ENCODE data around the gene KRT3. TPM values are rescaled to one million over a fixed set of nuclear protein-coding genes. Genes with fewer than 3 reads are reported as not detected.

Gene KRT3
- total RNA-seq (2022; extraction: Qiagen RNA extraction), result 0.03 to 0.06 TPM in 2 of 5 replicates, not detected in the others

DNA sequence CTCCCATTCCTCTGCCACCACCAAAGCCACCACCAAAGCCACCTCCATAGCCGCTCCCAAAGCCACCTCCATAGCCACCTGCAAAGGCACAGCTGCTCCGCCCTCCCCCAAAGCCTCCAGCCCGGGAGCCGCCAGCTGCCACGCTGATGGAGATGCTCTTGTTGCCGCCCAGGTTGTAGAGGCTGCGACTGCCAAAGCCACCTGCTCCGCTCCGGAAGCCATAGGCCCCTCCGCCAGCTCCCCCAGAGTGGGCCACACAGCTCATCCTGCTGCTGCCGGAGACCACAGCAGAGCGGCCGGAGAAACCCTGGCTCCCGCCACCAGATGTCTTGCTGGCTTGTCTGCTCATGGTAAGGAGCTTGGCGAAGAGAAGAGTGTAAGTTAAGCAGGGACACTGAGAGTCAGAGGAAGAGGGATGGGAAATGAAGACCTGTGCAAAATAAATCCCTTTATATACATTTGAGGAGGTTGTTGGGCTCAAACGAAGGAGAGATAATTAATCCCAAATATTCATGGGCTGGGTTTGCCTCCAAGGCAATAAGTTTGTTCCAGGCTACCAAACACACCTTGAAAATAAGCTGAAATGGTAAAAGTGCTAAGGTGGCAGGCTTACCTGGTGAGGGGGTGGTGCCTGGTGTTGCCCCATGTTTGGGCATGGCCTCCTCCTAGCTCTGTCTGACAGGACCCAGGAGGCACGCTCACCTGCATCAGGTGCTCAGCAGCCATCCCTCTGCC is at the start of gene KRT3:
Gene KRT3, minus strand, starts transcription at position 424 of the 735 bp plus-strand sequence. Its CDS starts 75 bp downstream, at position 349.

DNA sequence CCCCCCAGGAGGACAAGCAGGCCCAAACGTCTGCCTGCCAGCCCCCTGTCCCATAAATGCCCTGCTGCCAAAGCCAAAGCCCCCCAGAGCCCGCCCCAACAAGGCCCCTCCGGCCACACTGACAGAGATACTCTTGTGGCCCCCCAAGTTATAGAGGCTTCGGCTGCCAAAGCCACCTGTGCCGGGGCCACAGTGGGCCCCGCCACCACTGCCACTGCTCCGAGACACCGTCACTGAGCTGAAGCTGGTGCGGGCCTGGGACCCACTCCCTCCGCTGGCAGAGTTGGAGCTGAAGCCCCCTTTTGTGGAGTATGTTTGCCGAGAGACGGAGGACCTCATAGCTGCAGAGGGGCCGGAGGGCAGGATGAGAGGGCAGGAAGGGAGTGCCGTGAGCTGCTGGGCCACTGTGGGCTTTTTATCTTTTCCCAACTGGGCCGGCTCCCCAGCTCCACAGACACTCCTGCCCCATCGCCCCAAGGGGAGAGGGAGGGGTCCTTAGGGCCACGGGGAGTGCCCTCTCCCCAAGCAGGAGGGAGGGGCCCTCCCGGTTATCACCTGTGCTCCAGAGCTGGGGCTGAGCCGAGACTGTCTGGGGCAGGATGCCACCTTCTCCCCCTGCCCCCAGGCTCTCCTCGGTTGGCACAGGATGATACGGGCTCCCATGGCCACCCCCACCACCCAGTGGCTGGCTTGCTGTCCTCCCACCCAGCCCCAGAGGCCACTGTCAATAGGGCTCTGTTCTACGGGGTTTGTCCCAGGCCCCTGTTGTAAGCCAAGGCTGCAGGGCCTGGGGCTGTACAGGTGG is 38.2 kb upstream of the KRT3 start, which contains the start of gene KRT79:
Gene KRT79, minus strand, starts transcription at position 390 of the 805 bp plus-strand sequence. Its CDS starts 51 bp downstream, at position 339.

DNA sequence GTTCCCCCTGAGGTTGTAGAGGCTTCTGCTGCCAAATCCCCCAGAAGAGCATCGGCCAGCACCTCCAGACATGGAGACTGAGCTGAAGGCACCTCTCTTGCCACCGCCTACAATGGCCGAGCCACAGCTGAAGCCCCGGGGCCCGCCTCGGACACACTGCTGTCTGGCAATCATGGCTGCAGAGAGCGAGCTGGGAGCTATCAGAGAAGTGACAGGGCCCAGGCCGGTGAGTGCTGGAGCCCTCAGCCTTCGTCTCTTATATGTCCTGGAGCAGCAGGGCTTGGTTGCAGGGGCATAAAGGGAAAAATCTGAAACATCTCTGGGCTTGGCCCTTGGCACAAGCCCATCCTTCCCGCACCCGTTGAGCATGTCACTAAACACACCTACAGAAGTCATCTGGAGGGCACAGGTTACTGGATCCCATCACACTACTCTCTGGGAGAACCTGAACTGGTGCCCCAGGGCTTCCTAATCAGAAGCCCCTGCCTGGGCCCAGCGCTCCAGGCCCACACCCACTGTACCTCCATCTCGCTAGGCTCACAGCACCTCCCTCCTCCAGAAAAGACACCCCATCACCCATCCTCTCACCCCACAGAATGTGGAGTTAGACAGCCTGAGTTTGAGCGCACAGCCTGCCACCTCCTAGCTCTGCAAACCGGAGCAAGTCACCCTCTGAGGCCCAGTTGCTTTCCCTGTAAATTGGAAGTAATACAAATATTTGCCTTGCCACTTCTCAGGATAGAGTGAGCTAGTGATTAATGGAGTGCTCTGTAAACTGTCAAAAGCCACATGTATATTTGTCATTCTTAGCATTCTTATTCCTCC is 18.2 kb upstream of the KRT3 start, which contains the start of gene KRT4:
Gene KRT4, minus strand, starts transcription at position 232 of the 825 bp plus-strand sequence. Its CDS starts 58 bp downstream, at position 174.

DNA sequence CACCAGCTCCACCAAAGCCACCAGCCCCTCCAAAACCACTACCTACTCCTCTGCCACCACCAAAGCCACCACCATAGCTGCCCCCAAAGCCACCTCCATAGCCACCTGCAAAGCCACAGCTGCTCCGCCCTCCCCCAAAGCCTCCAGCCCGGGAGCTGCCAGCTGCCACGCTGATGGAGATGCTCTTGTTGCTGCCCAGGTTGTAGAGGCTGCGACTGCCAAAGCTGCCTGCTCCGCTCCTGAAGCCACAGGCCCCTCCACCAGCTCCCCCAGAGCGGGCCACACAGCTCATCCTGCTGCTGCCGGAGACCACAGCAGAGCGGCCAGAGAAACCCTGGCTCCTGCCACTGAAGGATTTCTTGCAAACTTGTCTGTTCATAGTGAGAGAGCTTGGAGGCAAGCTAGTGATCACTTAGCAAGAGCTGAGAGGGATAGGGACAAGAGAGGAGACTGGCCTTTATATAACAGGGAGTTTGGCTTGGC is 19.0 kb downstream of the KRT3 start, which contains the start of gene KRT76:
Gene KRT76, minus strand, starts transcription at position 433 of the 483 bp plus-strand sequence. Its CDS starts 54 bp downstream, at position 379.

Other genes starting within 250 kb of the KRT3 start
- gene KRT71, start 243.0 kb downstream of the KRT3 start, total RNA-seq (2022; extraction: Qiagen RNA extraction), result 0.02 to 0.09 TPM (median 0.05 TPM) in 3 of 5 replicates, not detected in the others
- 0.02 to 0.03 TPM in 2 of 5 replicates, not detected in the others for gene KRT74, start 222.3 kb downstream of the KRT3 start, total RNA-seq (2022; extraction: Qiagen RNA extraction)
- gene KRT72, start 194.7 kb downstream of the KRT3 start, total RNA-seq (2022; extraction: Qiagen RNA extraction), result 0.05 TPM in 1 of 5 replicates, not detected in the others
- gene KRT73, start 177.6 kb downstream of the KRT3 start, total RNA-seq (2022; extraction: Qiagen RNA extraction), result not detected in 5 replicates
- 0.03 TPM in 1 of 5 replicates, not detected in the others for gene KRT2, start 143.9 kb downstream of the KRT3 start, total RNA-seq (2022; extraction: Qiagen RNA extraction)
- gene KRT1, start 115.7 kb downstream of the KRT3 start, total RNA-seq (2022; extraction: Qiagen RNA extraction), result not detected in 5 replicates
- not detected in 5 replicates for gene KRT77, start 92.6 kb downstream of the KRT3 start, total RNA-seq (2022; extraction: Qiagen RNA extraction)
- gene KRT76, start 18.8 kb downstream of the KRT3 start, total RNA-seq (2022; extraction: Qiagen RNA extraction), result not detected in 5 replicates
- 2.1 to 3.6 TPM (median 2.7 TPM) in 5 replicates for gene KRT4, start 18.0 kb upstream of the KRT3 start, total RNA-seq (2022; extraction: Qiagen RNA extraction)
- gene KRT79, start 38.2 kb upstream of the KRT3 start, total RNA-seq (2022; extraction: Qiagen RNA extraction), result 0.05 to 0.10 TPM (median 0.07 TPM) in 4 of 5 replicates, not detected in the other
- gene KRT78, start 52.9 kb upstream of the KRT3 start, total RNA-seq (2022; extraction: Qiagen RNA extraction), result 0.04 to 0.13 TPM (median 0.07 TPM) in 5 replicates
- 4,552 to 5,559 TPM (median 5,427 TPM) in 5 replicates for gene KRT8, start 109.0 kb upstream of the KRT3 start, total RNA-seq (2022; extraction: Qiagen RNA extraction)
- 3,062 to 3,782 TPM (median 3,614 TPM) in 5 replicates for gene KRT18, start 153.0 kb upstream of the KRT3 start, total RNA-seq (2022; extraction: Qiagen RNA extraction)
- 230 to 453 TPM (median 274 TPM) in 5 replicates for gene EIF4B, start 210.3 kb upstream of the KRT3 start, total RNA-seq (2022; extraction: Qiagen RNA extraction)